K562 (cell line): ENCODE data around the gene MRLN. TPM values are rescaled to one million over a fixed set of nuclear protein-coding genes. Genes with fewer than 3 reads are reported as not detected.
"Not testable (repeated sequence)": the region's sequence is repeated elsewhere in the genome, so short reads cannot be mapped to it uniquely, and the experiment has no call there.

Experiments used
- ATAC-seq: fragments of 200-7000 bp; cut with Tn5 transposase; 3 replicates; pipeline ENCODE4 v1.9.1; 2020; ENCODE audit warnings: moderate library complexity
- BruUV-seq: library from RNA; stranded (reverse); fragments of 400-500 nt; replicated peaks from 2 replicates; lab custom pipeline; 2021; lab: Mats Ljungman, UMichigan
- CTCF ChIA-PET: fragments of 300-600 bp; formaldehyde crosslinking; extraction: SDS; loops from one replicate; lab custom pipeline; 2021; ENCODE audit warnings: low intra/inter-chr PET ratio; lab: Yijun Ruan, JAX
- POLR2A ChIA-PET: fragments of 300-600, 350-650 bp; sonication (Branson Sonifier 250); formaldehyde crosslinking; extraction: SDS; loops from one replicate; lab custom pipeline; 2021; ENCODE audit warnings: antibody characterized with exemption, inconsistent platforms; lab: Yijun Ruan, JAX
- DNase-seq, 4 experiments: peaks; one replicate each; pipeline versions ENCODE4 v3.0.0 to v3.0.0-alpha.2; 2011 to 2018; ENCODE audit warnings: low spot score in 3 of 4, mixed read lengths in 3 of 4; ENCODE audit errors: extremely low read depth in 1 of 4
- FAIRE-seq: peaks from 2 replicates; lab custom pipeline; 2011; peaks lifted over from hg19 to GRCh38; lab: Jason Lieb, UNC
- H2AFZ ChIP-seq: 2 replicates; pipeline ENCODE4 v1.6.0; 2011; ENCODE audit warnings: low read depth, low read length, control low read depth, inconsistent platforms
- H3K27ac ChIP-seq: fragments of 200-600 bp; 3 replicates; pipeline ENCODE4 v1.8.0; 2011; ENCODE audit warnings: low read depth, mild to moderate bottlenecking, control low read depth, inconsistent platforms, low read length, moderate library complexity, mixed read lengths; ENCODE audit errors: extremely low read depth
- H3K27me3 ChIP-seq, 2 experiments: fragments of 300-600 bp in 1 of 2; 2 replicates in 1 of 2; 3 replicates in 1 of 2; pipeline versions ENCODE4 v1.6.0 to v1.8.0; 2011; ENCODE audit warnings: inconsistent platforms in 2 of 2, low read length in 2 of 2, mild to moderate bottlenecking in 1 of 2, mixed read lengths in 1 of 2, moderate library complexity in 1 of 2; ENCODE audit not compliant: control insufficient read depth in 2 of 2, insufficient read depth in 2 of 2
- H3K36me3 ChIP-seq: fragments of 300-600 bp; 3 replicates; pipeline ENCODE4 v1.8.0; 2011; ENCODE audit warnings: mild to moderate bottlenecking, low read length, inconsistent platforms; ENCODE audit not compliant: control insufficient read depth, insufficient read depth
- H3K4me1 ChIP-seq, 2 experiments: fragments of 200-600 bp in 1 of 2; replicated peaks in 1 of 2; 2 replicates in 1 of 2; 3 replicates in 1 of 2; pipeline versions ENCODE4 v1.5.1 to v1.8.0; 2011; ENCODE audit warnings: inconsistent platforms in 2 of 2, low read length in 2 of 2, mild to moderate bottlenecking in 1 of 2, mixed read lengths in 1 of 2, moderate library complexity in 1 of 2; ENCODE audit not compliant: control insufficient read depth in 2 of 2, insufficient read depth in 2 of 2
- H3K4me2 ChIP-seq: 2 replicates; pipeline ENCODE4 v1.6.1; 2011; ENCODE audit warnings: low read length, control low read depth, inconsistent platforms, mixed read lengths; ENCODE audit not compliant: insufficient read depth
- H3K4me3 ChIP-seq: fragments of 200-600 bp; sonication (generic), shearing (Covaris generic); 2 replicates; pipeline ENCODE4 v1.5.1; 2016; ENCODE audit warnings: control low read depth, inconsistent platforms
- H3K79me2 ChIP-seq: fragments of 200-600 bp; 3 replicates; pipeline ENCODE4 v1.8.0; 2011; ENCODE audit warnings: low read length, inconsistent platforms; ENCODE audit not compliant: control insufficient read depth, insufficient read depth
- H3K9ac ChIP-seq, 2 experiments: 2 replicates each; pipeline versions ENCODE4 v1.6.0 to v1.6.1; 2011; ENCODE audit warnings: low read depth in 2 of 2, low read length in 2 of 2, control low read depth in 1 of 2, inconsistent platforms in 1 of 2, mild to moderate bottlenecking in 1 of 2, mixed read lengths in 1 of 2; ENCODE audit not compliant: insufficient read depth in 1 of 2
- H3K9me1 ChIP-seq: one replicate; pipeline ENCODE4 v1.6.0; 2011; ENCODE audit warnings: inconsistent platforms, mild to moderate bottlenecking, low read length, moderate library complexity; ENCODE audit not compliant: control insufficient read depth, insufficient read depth
- H3K9me3 ChIP-seq: replicated peaks from 2 replicates; pipeline ENCODE4 v1.5.1; 2011; ENCODE audit warnings: low read depth, low read length, inconsistent platforms; ENCODE audit not compliant: control insufficient read depth, insufficient read depth
- H4K20me1 ChIP-seq: replicated peaks from 2 replicates; pipeline ENCODE4 v1.6.1; 2011; ENCODE audit warnings: low read length, inconsistent platforms, mixed read lengths; ENCODE audit not compliant: control insufficient read depth, insufficient read depth
- HNRNPK ChIP-seq: fragments of 200-400 bp; formaldehyde crosslinking; IDR thresholded peaks from one replicate; pipeline ENCODE4 v1.6.1; 2018; ENCODE audit warnings: mild to moderate bottlenecking, low read depth, low read length; ENCODE audit not compliant: poor library complexity, severe bottlenecking
- MAFF ChIP-seq: IDR thresholded peaks from 2 replicates; pipeline ENCODE4 v1.6.1; 2012; ENCODE audit warnings: low read length, improper control_type of control experiment
- MAFK ChIP-seq: IDR thresholded peaks from 2 replicates; pipeline ENCODE4 v1.6.1; 2011; ENCODE audit warnings: low read length, improper control_type of control experiment
- PRPF4 ChIP-seq: fragments of 200-400 bp; formaldehyde crosslinking; IDR thresholded peaks from one replicate; pipeline ENCODE4 v1.6.1; 2017; ENCODE audit warnings: low read length, low read depth, mild to moderate bottlenecking; ENCODE audit not compliant: insufficient read depth, poor library complexity, severe bottlenecking
- WGBS: fragments of 100-300 bp; shearing (Covaris generic); methylation state at CpG from one replicate; pipeline ENCODE4 v1.1.6; 2016; ENCODE audit warnings: low coverage, mixed read lengths; ENCODE audit not compliant: insufficient coverage; ENCODE audit errors: missing lambda C conversion rate; 5-methylcytosine and 5-hydroxymethylcytosine counted together
- in situ Hi-C: fragments of 300-500 bp; cut with MboI; formaldehyde crosslinking; loops from 4 replicates; pipeline ENCODE4 v1.15.0; 2018; ENCODE audit warnings: inconsistent platforms, mixed read lengths
- intact Hi-C: fragments of 100-400 bp; cut with micrococcal nuclease; formaldehyde crosslinking; loops from 2 replicates; pipeline ENCODE4 v1.14.2; 2022
- polyA plus RNA-seq, 8 experiments: library from polyadenylated mRNA; depleted of rRNA in 4 of 8; stranded (reverse) in 5 of 8; unstranded in 3 of 8; fragments of >200 nt; fragmentation: Nextera tagmentation in 2 of 8; fragmentation: Illumina TruSeq in 1 of 8; extraction: Ambion mirVana in 2 of 8; extraction: Trizol in 1 of 8; gene quantifications; 2 replicates each; pipeline versions ENCODE4 v1.2.1 to v1.2.3, GENCODE V29; 2011 to 2014; ENCODE audit warnings: inconsistent platforms in 1 of 8, missing spikeins in 1 of 8
- total RNA-seq, 7 experiments: library from RNA; depleted of rRNA in 6 of 7; stranded (reverse); fragments of >200 nt in 6 of 7; fragmentation: Illumina TruSeq in 2 of 7; extraction: Trizol in 2 of 7; gene quantifications; 2 replicates each; pipeline versions ENCODE4 v1.2.1 to v1.2.3, GENCODE V29; 2011 to 2021; ENCODE audit warnings: low replicate concordance in 1 of 7

Gene MRLN
- total and polyA plus RNA-seq, 9 of the 15 experiments (the other 6 are each of a cell fraction or from before 2014, with no cell fraction given) = 0.07 to 0.13 TPM; not detected in 7

DNA sequence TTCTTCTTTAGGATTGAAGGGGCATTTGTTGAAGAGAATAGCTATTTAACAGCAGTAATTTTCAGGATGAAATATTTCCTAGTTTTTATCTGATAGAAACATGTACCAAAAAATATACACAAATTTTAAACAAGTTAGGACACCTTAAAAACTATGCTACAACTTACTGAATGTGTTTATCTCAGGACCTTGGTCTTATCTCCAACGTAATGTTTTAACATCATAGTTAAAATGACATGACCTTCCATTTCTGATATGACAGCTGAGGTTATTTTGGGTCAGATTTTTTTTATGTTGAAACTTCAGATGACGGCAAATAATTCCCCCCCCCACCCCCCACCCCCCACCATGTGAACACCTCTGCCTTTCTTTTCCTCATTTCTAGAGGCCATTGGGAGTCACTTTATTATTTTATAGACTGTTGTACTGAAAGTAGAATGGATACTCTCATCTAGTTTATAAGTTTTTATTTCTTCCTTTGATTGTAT, 8.0 kb downstream of the MRLN start:
- TF ChIP-seq PRPF4 (no peak), MAFK (no peak), MAFF (no peak), HNRNPK (peak; percentile 88)
- in situ Hi-C loops = no loop called here
- ATAC-seq (no peak), DNase-seq (no peak), FAIRE-seq (no peak)
- no peak overlapping the region for H3K4me2 ChIP-seq
- no peak overlapping the region for H3K27ac ChIP-seq
- H3K9ac ChIP-seq = no peak overlapping the region
- H3K79me2 ChIP-seq = no peaks in the 10 kb centered on the region
- no peak overlapping the region for H2AFZ ChIP-seq
- H3K9me3 ChIP-seq = no peaks in the 10 kb centered on the region
- intact Hi-C loops = no loop called here
- H3K27me3 ChIP-seq = peaks cover 9 to 14% of the 10 kb centered on the region in 2 experiments; a peak in 3 of 5 replicates
- 2% methylated on average over 2 of the region's 2 CpGs for WGBS
- H4K20me1 ChIP-seq = no peaks in the 10 kb centered on the region
- H3K9me1 ChIP-seq = no peaks in the 10 kb centered on the region
- no peaks in the 10 kb centered on the region for H3K36me3 ChIP-seq
- H3K4me3 ChIP-seq = no peak overlapping the region
- no TSS peak for BruUV-seq
- ChIA-PET POLR2A (no interaction called here), CTCF (no interaction called here)
- H3K4me1 ChIP-seq = peaks cover 0 to 5% of the 10 kb centered on the region in 2 experiments; a peak in 1 of 5 replicates

DNA sequence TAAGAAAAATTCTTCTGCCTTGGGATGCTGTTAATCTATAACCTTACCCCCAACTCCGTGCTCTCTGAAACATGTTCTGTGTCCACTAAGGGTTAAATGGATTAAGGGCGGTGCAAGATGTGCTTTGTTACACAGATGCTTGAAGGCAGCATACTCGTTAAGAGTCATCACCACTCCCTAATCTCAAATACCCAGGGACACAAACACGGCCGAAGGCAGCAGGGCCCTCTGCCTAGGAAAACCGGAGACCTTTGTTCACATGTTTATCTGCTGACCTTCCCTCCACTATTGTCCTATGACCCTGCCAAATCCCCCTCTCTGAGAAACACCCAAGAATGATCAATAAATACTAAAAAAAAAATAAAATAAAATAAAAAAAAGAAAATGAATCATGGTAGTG, 8.5 kb downstream of the MRLN start:
- POLR2A ChIA-PET, H2AFZ ChIP-seq, intact Hi-C loops, H3K9ac ChIP-seq, BruUV-seq, in situ Hi-C loops, H3K4me3 ChIP-seq, H4K20me1 ChIP-seq, H3K36me3 ChIP-seq, ATAC-seq, FAIRE-seq, H3K9me3 ChIP-seq, H3K4me1 ChIP-seq, H3K79me2 ChIP-seq, H3K27ac ChIP-seq, CTCF ChIA-PET, H3K9me1 ChIP-seq, DNase-seq, H3K4me2 ChIP-seq: not testable (repeated sequence)
- peaks cover 9 to 14% of the 10 kb centered on the region in 2 experiments; a peak in 3 of 5 replicates for H3K27me3 ChIP-seq
- WGBS = 6% methylated on average over 6 of the region's 6 CpGs

DNA sequence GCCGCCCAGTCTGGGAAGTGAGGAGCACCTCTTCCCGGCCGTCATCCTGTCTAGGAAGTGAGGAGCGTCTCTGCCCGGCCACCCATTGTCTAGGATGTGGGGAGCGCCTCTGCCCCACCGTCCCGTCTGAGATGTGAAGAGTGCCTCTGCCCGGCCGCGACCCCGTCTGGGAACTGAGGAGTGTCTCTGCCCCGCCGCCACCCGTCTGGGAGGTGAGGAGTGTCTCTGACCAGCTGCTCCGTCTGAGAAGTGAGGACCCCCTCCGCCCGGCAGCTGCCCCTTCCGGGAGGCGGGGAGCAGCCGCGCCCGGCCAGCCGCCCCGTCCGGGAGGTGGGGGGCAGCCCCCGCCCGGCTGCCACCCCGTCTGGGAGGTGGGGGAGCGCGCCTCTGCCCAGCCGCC, 9.1 kb downstream of the MRLN start:
- FAIRE-seq, CTCF ChIA-PET: not testable (repeated sequence)
- WGBS = 45% methylated on average over 14 of the region's 32 CpGs

More for the DNA sequence above, 9.1 kb downstream of the MRLN start:
- H2AFZ ChIP-seq, H3K9me1 ChIP-seq, H3K4me3 ChIP-seq, DNase-seq, H3K9me3 ChIP-seq, H3K9ac ChIP-seq, POLR2A ChIA-PET, in situ Hi-C loops, intact Hi-C loops, ATAC-seq, H3K36me3 ChIP-seq, H4K20me1 ChIP-seq, BruUV-seq, H3K79me2 ChIP-seq, H3K4me1 ChIP-seq, H3K4me2 ChIP-seq, H3K27ac ChIP-seq: not testable (repeated sequence)
- H3K27me3 ChIP-seq = peaks cover 5 to 14% of the 10 kb centered on the region in 2 experiments; a peak in 3 of 5 replicates
